Kidney (tissue), 14 donors: ENCODE data around the gene RASA3. TPM values are rescaled to one million over a fixed set of nuclear protein-coding genes. Genes with fewer than 3 reads are reported as not detected.
A peak's percentile ranks its signal among the peaks of the same experiment; 100 is the strongest.

Source experiments
- DNase-seq, 5 donors: peaks; one replicate each; pipeline ENCODE4 v3.0.0-alpha.2; 2013 to 2020
- FAIRE-seq: peaks from 2 replicates; lab custom pipeline; 2012; peaks lifted over from hg19 to GRCh38; lab: Jason Lieb, UNC
- H3K27ac ChIP-seq, 2 donors: one replicate each; pipeline ENCODE4 v1.7.0; 2013; ENCODE audit warnings: low read depth in 2 of 2, low read length in 2 of 2, inconsistent platforms in 1 of 2
- H3K27me3 ChIP-seq: one replicate; pipeline ENCODE4 v1.7.1; 2013; ENCODE audit warnings: low read length, inconsistent platforms; ENCODE audit not compliant: control insufficient read depth, insufficient read depth
- H3K36me3 ChIP-seq, 3 donors: one replicate each; pipeline versions ENCODE4 v1.7.0 to v1.7.1; 2013; ENCODE audit warnings: low read length in 3 of 3, control low read depth in 1 of 3, inconsistent platforms in 1 of 3; ENCODE audit not compliant: insufficient read depth in 3 of 3, control insufficient read depth in 2 of 3
- H3K4me1 ChIP-seq, 3 donors: one replicate each; pipeline versions ENCODE4 v1.7.0 to v1.7.1; 2013; ENCODE audit warnings: low read length in 3 of 3, inconsistent platforms in 1 of 3, low read depth in 1 of 3; ENCODE audit not compliant: control insufficient read depth in 2 of 3, insufficient read depth in 2 of 3
- H3K4me3 ChIP-seq, 3 donors: one replicate each; pipeline versions ENCODE4 v1.7.0 to v1.8.1; 2013; ENCODE audit warnings: low read length in 3 of 3, control low read depth in 1 of 3, inconsistent platforms in 1 of 3
- H3K9ac ChIP-seq, 3 donors: one replicate each; pipeline versions ENCODE4 v1.7.0 to v1.7.1; 2013; ENCODE audit warnings: low read length in 3 of 3, control low read depth in 1 of 3, inconsistent platforms in 1 of 3
- H3K9me3 ChIP-seq, 3 donors: one replicate each; pipeline versions ENCODE4 v1.7.0 to v1.7.1; 2013; ENCODE audit warnings: low read length in 3 of 3, control low read depth in 1 of 3, inconsistent platforms in 1 of 3; ENCODE audit not compliant: control insufficient read depth in 2 of 3, insufficient read depth in 1 of 3
- intact Hi-C: fragments of 100-400 bp; cut with DNase I; formaldehyde crosslinking; loops from one replicate; pipeline ENCODE4 v1.11.1; 2022
- polyA plus RNA-seq: library from polyadenylated mRNA; stranded (reverse); fragments of 350-450 nt; fragmentation: Illumina TruSeq; extraction: RNeasy Lipid Tissue Mini Kit (QIAGEN cat#74804); gene quantifications from one replicate; pipeline ENCODE4 v1.2.3, GENCODE V29; 2014; ENCODE audit warnings: low read depth, low replicate concordance; ENCODE audit not compliant: insufficient read depth
- total RNA-seq: library from RNA; stranded (reverse); fragmentation: NEBNext Ultra II Directional; extraction: Animal tissue kit (Norgen Biotek cat#: 25700); gene quantifications from one replicate; pipeline ENCODE4 v1.2.1, GENCODE V29; 2021
- TF ChIP-seq, protein P1 (sequence below): IDR thresholded peaks from 3 replicates; pipeline ENCODE4 v1.5.1; 2012; ENCODE audit warnings: mild to moderate bottlenecking, moderate library complexity, borderline replicate concordance; ENCODE audit not compliant: insufficient read depth; ENCODE audit errors: extremely low read depth
- donor health status: control.
- donor health status: control.
- donor health status: control.
- donor health status: control.
- donor health status: control.
- donor health status: DM: yes; HTN: yes; CAD: no.
- donor health status: Normal renal cell carcinoma (clear cell type).

Gene RASA3
- total and polyA plus RNA-seq, 2 donors from 2014 or later, result 4.2 to 28.8 TPM

DNA sequence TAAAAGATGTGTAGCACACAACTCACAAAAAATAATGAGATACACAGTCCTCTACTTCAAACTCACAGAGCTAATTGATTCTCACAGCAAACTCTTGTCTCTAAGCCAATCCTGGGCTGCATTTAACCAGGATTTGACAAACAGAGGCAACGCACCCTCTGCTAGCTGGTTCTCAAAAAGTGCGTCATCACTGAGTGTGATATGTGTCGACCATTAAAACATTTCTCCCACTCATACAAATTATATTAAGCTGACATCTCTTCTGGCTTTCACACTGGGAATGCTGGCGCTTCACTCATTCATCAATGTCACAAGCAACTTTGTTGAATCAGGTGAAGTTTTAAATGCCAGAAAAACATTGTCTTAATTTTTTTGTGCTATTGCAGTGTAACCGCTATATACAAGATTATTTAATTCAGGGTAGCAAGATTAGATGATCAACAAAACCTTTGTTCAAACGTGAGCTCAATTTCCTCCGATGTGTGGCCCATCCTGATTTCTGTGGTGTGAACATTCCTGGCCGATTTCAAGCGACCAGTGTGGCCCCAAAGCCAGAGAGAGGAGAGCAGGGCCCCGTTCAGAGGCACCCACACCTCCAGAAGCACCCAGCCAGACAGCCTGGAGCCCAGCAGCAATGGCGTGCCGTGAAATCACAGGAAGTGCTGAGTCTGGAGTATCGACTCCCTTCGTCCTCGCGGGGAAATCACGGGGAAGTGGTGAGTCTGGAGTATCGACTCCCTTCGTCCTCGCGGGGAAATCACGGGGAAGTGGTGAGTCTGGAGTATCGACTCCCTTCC, 49.4 kb downstream of the RASA3 start:
- Histone ChIP-seq H3K4me3 (no peak overlapping the region), H3K36me3 (no peaks in the 10 kb centered on the region), H3K9me3 (no peaks in the 10 kb centered on the region), H3K9ac (no peak overlapping the region), H3K27me3 (no peaks in the 10 kb centered on the region), H3K4me1 (peaks cover 0 to 2% (median 0%) of the 10 kb centered on the region in 3 donors), H3K27ac (no peak overlapping the region)
- intact Hi-C loops, result no loop called here
- FAIRE-seq, result no peak
- DNase-seq, result peak in 2 of 5 donors; percentile 13 to 32
- TF ChIP-seq, protein P1, sequence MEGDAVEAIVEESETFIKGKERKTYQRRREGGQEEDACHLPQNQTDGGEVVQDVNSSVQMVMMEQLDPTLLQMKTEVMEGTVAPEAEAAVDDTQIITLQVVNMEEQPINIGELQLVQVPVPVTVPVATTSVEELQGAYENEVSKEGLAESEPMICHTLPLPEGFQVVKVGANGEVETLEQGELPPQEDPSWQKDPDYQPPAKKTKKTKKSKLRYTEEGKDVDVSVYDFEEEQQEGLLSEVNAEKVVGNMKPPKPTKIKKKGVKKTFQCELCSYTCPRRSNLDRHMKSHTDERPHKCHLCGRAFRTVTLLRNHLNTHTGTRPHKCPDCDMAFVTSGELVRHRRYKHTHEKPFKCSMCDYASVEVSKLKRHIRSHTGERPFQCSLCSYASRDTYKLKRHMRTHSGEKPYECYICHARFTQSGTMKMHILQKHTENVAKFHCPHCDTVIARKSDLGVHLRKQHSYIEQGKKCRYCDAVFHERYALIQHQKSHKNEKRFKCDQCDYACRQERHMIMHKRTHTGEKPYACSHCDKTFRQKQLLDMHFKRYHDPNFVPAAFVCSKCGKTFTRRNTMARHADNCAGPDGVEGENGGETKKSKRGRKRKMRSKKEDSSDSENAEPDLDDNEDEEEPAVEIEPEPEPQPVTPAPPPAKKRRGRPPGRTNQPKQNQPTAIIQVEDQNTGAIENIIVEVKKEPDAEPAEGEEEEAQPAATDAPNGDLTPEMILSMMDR, result no peak

DNA sequence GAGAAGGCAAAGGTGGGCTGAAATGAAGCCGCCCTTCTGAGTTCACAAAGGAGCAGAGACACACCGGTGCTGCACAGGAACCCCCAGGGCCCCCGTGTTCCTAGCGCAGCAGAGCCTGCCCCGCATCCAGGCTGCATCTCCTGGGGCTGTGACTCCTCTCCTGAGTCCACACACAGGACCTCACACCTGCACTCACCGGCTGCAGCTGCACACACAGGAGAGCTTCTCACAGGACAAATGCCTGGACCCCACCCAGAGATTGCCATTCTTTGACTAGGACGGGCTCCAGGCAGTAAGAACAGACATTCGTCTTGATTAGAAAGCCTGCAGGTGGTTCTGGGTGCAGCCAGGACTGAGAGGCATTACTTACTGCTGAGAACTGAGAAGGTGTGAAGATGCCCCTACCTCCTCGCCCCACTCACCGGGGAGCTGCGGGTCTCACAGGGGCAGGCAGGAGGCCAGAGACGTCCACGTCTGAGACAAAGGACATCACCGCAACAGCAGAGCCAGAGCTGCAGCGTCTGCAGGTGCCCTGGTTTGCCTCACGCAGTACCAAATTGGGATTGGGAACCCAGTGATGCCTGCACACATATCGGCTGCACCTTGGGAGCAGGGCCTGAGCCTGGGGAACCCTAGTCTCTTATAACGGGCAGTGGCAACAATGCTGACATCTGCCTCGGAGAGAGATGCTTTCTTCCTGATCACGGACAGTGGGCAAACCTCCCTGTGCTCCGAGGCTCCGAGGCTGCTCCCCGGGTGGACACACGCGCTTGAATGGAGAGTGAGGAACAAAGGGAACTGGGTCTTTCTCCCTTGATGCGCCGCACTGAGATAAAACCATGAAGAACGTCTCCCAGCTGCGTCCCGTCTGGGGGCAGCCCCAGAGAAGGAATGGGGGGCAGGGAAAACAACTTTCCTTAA, 50.4 kb downstream of the RASA3 start:
- no peak overlapping the region for H3K4me3 ChIP-seq
- no peaks in the 10 kb centered on the region for H3K9me3 ChIP-seq
- no peak overlapping the region for H3K27ac ChIP-seq
- H3K4me1 ChIP-seq, result peaks cover 0 to 2% (median 0%) of the 10 kb centered on the region in 3 donors
- DNase-seq (peak in 2 of 5 donors; percentile 31 to 46), FAIRE-seq (no peak)
- H3K36me3 ChIP-seq, result no peaks in the 10 kb centered on the region
- no peak overlapping the region for H3K9ac ChIP-seq
- TF ChIP-seq, protein P1, result no peak
- intact Hi-C loops, result no loop called here
- no peaks in the 10 kb centered on the region for H3K27me3 ChIP-seq

DNA sequence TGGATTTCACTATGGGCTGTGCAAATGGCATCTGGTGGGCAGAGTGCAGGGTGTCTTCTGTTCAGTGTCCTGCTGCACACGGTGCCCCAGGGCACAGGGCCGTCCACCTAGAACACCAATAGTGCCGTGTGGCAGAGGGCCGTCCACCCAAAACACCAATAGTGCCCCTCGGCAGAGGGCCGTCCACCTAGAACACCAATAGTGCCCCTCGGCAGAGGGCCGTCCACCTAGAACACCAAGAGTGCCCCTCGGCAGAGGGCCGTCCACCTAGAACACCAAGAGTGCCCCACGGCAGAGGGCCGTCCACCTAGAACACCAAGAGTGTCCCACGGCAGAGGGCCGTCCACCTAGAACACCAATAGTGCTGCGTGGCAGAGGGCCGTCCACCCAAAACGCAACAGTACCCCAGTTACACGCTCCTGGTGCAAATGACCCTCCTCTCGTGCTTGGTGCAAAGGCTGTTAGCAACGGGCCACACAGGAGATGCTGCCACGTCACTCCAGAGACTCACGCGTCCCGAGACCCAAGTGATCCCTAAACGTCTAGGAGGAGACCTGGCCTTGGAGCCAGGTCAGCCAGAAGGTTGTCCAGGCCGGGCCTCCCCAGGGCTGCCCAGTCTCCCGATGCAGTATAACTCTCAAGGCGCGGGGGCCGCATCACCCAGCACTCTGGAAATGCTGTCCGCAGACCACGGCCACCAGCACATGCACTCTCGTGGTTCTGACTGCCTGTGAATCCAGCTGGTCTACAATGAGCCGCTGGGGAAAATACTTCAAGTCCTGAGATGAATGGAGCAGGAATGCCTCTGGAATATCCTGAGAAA, 51.5 kb downstream of the RASA3 start:
- H3K4me3 ChIP-seq, result no peak overlapping the region
- intact Hi-C loops, result no loop called here

More for the DNA sequence above, 51.5 kb downstream of the RASA3 start:
- Histone ChIP-seq H3K36me3 (no peaks in the 10 kb centered on the region), H3K9ac (no peak overlapping the region), H3K27ac (no peak overlapping the region), H3K4me1 (peaks cover 0 to 2% (median 0%) of the 10 kb centered on the region in 3 donors), H3K27me3 (no peaks in the 10 kb centered on the region), H3K9me3 (no peaks in the 10 kb centered on the region)
- no peak for FAIRE-seq
- peak in 2 of 5 donors; percentile 30 to 72 for DNase-seq
- TF ChIP-seq, protein P1, result no peak
